GM19463 (cell line): ENCODE data around the gene XPR1.

Experiments
- ATAC-seq: cut with Tn5 transposase; IDR thresholded peaks from one replicate; pipeline ENCODE4 v1.9.1; 2021; ENCODE audit warnings: mild to moderate bottlenecking, moderate library complexity; ENCODE audit not compliant: unreplicated experiment

XPR1 gene

DNA sequence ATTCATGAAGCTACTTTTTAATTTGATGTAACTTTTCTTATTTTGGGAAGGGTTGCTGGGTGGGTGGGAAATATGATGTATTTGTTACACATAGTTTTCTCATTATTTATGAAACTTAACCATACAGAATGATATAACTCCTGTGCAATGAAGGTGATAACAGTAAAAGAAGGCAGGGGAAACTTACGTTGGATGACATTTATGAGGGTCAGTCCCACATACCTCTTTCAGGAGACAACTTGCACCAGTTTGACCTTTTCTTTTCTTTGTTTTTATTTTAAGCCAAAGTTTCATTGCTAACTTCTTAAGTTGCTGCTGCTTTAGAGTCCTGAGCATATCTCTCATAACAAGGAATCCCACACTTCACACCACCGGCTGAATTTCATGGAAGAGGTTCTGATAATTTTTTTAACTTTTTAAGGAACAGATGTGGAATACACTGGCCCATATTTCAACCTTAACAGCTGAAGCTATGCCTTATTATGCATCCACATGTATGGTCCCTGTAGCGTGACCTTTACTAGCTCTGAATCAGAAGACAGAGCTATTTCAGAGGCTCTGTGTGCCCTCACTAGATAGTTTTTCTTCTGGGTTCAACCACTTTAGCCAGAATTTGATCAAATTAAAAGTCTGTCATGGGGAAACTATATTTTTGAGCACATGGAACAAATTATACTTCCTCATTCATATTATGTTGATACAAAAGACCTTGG is 252.9 kb downstream of the XPR1 start:
- ATAC-seq: no peak

DNA sequence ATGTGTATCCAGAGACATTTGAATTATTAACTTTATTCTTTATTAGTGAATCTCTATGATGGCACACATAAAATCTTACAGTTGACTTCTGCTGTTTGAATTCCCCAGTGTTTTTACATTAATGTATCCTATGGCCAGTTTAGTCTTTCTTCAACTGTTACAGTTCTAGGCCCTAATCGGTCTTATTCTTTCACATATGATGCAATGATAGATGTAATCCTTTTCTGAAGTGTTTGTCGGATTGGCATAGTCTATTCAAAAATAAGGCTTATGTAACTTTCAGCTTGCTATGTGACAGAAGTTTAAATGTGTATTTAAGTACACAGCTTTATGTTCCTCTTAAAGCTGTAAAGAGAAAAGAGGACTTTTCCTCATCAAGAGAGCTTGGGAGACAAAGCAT is 254.5 kb downstream of the XPR1 start:
- ATAC-seq: no peak

DNA sequence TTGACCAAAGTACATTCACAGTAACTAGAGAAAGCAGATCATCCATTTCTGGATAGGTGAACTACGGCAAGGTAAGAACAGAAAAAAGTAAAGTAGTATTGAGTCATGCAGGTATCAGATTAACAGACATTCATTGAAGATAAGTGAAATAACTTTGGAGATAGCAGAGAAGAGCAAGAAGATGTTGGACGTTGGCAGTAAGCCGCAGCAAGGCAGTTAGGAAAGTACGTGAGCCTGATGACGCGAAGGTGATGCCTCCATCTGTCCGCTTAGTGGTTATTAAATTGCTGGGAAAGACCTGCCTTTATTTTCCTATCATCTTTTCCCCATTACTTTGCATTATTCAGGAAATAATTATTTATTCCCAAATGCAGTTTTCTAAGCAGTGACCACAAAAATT is 256.0 kb downstream of the XPR1 start:
- no peak for ATAC-seq

- ATAC-seq: peak; percentile 85
Measured at GRCh38 chr1:180888870-180889269, 257.0 kb downstream of the XPR1 start.

GRCh38 chr1:180889325-180889724 is 257.5 kb downstream of the XPR1 start:
- ATAC-seq: no peak

DNA sequence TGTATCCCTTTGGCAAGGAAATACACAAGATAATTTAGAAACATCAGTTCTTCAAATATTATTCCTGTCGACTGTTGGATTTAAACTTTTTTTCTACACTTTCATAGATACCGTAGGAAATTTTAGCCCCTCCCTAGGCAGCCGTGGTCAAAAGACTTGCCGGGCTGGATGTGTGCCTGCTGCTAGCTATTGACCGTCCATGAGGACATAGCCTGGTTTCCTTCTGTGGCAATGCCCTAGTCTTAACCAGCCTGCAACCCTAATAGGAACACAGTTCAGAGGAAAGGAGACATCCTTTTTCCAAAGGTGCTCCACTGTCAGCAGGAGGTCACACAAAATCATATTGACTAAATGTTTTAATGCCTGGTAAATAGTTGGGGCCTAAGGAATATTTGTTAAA is 260.4 kb downstream of the XPR1 start:
- ATAC-seq: no peak

- no peak for ATAC-seq
Measured at GRCh38 chr1:180892675-180893074, 260.9 kb downstream of the XPR1 start.

GRCh38 chr1:180893614-180894013 is 261.8 kb downstream of the XPR1 start:
- ATAC-seq: no peak

DNA sequence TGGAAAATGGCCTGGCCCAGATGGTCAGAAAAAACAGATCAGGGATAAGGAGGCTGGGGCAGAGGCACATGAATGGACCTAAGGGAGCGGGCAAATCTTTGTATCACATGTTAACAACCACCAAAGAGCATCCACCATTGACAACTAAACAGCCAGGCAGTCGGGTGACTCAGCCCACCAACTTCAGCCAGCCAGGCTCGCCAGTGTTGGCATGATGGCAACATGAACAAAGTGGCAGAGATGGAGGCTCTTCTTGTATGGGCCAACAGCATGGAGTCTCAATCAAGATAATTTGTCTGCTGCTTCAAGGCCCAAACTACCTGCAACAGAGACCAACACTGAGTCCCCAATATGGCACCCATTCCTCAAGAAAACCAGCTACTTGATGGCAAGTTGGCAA is 264.3 kb downstream of the XPR1 start:
- ATAC-seq: no peak

- no peak for ATAC-seq
Measured at GRCh38 chr1:180898441-180899219, 266.8 kb downstream of the XPR1 start.

GRCh38 chr1:180899262-180899661 is 267.4 kb downstream of the XPR1 start:
- no peak for ATAC-seq

DNA sequence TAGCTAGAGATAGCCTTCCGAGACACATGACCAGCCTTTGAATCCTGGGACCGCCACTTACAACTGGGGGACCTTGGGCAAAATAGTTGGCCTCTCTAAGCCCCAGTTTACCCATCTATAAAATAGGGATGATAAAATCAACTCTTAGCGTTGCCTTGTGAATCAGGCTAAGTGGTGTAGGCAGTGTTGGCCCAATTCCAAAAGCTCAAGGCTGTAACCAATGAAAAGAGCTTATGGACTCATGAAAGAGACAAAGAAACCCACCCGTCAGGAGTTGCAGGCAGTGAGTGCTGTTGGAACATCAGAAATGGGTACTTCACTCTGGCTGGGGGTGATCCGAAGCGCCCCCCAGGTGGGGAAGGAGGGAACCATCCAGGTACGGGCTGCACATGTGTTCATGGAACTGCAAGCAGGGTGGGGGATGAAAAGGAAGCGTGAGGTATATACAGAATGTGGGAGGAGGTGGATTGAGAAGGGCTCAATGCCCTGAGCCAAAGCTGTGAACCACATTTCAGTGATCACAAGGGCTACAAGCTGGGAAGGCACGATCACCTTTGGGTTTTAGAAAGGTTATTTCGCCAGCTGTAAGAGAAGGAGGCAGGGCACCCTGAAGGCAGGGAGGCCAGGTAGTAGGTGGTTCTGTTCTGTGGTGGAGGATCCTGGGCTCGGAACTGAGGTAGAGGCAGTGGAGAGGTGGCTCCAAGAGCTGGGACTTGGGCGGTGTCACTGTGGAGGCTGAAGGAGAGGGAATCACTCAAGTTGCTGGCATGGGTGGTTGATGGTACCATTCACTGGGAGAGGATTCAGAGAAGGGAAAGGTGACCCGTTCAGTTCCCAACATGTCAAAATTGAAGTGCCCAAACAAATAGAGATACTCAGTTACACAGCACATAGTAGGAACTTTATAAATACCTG is 269.5 kb downstream of the XPR1 start:
- ATAC-seq: no peak

GRCh38 chr1:180902541-180902940 is 270.7 kb downstream of the XPR1 start:
- ATAC-seq: no peak

GRCh38 chr1:180905927-180906326 is 274.1 kb downstream of the XPR1 start:
- ATAC-seq: no peak

DNA sequence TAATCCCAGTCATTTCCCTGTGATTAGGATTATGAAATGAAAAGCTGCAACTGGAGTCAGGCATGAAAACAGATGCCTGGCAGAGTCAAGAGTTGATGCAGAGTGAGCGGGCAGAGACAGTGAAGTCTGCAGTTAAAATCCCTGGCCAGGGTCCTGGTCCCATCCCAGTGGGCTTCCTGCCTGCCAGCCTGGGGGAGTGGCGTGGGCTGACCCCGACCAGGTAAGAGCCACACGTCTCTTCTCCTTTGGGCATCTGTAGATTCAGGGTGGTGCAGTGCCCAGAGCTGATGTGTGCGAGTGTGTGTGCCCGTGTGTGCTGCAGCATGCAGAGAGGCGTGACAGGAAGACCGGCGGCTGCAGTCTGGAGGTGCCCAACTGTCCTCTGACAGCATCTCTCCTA is 274.7 kb downstream of the XPR1 start:
- ATAC-seq: no peak

DNA sequence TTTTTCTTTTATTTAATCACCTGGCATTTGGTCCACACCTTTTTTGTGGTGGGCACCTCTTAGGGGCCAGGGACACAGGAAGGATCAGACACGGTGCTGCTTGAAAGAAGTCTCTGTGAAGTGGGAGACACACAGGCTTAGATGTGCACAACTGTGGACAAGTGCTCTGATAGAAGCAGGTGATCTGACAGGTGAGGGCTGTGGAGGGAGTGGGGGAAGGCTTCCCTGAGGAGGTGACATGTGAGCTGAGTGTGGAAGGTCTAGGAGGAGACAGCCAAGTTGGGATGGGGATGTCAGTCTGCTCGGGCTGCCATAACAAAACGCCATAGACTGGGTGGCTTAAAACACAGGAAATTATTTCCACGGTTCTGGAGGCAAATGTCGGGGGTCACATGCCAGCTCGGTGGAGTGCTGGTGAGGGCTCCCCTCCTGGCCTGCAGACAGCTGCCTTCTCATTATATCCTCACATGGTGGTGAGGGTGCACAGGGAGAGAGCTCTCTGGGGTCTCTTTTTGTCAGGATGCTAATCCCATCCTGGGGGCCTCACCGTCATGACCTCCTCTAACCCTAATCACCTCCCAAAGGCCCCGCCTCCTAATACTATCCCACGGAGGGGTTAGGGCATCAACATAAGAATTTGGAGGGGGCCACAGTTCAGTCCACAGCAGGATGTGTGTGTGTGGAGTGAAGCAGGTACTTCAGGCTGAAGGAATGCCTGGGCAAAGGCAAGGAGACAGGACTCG is 275.7 kb downstream of the XPR1 start:
- ATAC-seq: no peak

DNA sequence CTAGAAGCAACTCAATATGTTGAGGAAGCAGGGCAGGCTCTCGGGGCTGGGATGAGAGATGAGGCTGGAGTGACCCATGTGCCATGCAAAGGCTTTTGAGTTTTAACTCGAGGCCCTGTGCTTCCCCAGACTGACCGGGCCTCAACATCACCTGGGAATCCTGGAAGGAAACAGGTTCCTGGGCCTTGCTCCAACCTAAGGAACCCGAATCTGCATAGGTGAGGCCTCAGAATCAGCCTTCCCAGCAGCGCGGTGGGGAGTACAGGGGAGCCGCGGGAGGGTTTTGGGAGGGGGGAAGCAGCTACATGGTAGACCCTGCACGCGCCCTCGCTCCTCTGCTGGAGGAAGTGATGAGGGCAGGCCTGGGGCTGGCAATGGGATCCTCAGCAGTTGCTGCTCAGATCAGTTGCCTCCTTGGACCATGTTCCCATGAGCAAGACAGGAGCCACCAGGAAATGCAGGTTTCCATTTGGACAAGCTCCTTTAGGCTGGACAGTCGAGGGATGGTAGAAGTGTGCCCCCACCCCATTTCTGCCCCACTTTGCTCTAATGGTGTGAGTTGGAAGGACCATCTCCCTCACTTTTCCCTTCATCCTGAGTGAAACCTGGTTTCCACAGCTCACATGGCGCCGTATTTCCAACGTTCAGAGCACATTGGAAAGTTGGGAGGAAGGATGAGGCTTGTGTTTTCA is 276.4 kb downstream of the XPR1 start:
- no peak for ATAC-seq

- ATAC-seq: peak; percentile 34
Measured at GRCh38 chr1:180909005-180909414, 277.2 kb downstream of the XPR1 start.

- ATAC-seq: peak; percentile 39
Measured at GRCh38 chr1:180909462-180909976, 277.7 kb downstream of the XPR1 start.

GRCh38 chr1:180911640-180912191 is 279.9 kb downstream of the XPR1 start:
- ATAC-seq: no peak
